AG08396 (cell line): Measurements from ENCODE around the gene EDIL3.
"Not testable (repeated sequence)": the region's sequence is repeated elsewhere in the genome, so short reads cannot be mapped to it uniquely, and the experiment has no call there.

Experiments
- DNase-seq: peaks from one replicate; pipeline ENCODE4 v3.0.0; 2012; ENCODE audit warnings: low spot score, mixed read lengths

Gene EDIL3

DNA sequence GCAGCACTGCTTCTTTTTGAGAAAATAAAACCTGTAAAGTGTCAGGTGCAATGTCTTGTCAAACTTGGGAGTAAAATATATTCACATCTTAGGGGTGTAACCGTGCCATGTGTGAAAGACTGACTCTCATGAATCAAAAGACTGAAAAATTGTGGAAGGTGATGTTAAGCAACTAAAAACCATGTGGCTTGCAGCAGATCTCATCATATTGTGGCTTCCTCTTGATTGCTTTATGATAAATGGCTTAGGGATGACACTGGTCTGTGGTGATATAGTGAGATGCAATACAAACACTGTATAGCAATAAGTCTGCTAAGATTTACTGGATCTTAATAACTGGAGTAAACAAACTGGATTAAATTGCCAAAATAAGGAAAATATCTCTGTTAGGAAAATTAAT, 321.6 kb downstream of the EDIL3 start:
- DNase-seq, result no peak

DNA sequence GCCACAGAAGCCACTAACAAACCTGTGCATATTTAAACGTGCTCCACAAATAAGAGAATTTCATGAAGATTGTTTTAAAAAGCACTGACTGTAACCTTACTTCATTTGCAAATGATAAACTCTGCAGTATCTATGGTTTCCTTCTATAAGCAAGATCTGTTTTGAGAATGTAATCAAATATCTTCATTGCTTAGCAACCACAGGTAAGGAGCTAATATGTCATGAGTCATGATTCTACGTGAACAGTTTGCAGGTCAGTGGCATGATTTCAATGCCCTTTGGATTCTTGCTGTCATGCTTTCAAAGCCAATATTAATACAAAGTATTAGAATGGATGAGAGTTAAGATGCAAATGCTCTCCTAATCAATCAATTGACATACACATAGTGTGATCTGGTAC, 325.0 kb downstream of the EDIL3 start:
- no peak for DNase-seq

DNA sequence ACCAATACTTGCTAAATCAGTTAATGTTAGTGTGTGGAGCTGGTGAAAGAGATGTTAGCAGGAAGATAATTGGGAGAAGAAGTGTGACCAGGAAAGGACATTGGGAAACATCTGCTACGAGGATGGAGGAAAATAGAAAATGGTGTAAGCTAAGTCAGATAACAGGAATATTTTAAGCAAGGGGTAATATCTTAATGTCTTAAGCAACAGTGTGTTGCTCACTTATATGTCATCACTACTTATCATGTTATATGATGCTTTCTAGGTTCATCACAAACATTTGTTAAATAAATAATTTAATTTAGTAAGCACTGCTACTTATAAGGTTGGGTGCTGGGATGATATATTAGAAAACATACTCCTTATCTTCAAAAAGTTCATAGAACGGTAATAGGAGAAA, 326.1 kb downstream of the EDIL3 start:
- no peak for DNase-seq

DNA sequence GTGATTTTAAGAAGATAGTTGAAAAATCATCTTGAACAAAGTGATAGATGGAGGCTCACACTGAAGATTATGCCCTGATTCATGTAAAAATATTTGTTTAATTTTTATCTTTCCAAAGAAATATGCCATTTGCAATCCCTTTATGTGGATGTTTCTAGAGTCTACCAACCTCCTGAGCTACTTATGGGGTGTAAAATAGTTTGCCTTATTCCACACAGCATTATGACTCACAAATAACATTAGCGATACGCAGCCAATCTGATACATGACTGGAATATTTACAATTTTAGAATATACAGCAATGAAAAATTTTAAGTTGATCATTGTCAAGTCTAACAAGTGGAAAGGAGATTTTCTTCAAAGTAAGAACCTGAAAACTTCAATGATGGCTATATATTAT, 327.5 kb downstream of the EDIL3 start:
- DNase-seq, result no peak

DNA sequence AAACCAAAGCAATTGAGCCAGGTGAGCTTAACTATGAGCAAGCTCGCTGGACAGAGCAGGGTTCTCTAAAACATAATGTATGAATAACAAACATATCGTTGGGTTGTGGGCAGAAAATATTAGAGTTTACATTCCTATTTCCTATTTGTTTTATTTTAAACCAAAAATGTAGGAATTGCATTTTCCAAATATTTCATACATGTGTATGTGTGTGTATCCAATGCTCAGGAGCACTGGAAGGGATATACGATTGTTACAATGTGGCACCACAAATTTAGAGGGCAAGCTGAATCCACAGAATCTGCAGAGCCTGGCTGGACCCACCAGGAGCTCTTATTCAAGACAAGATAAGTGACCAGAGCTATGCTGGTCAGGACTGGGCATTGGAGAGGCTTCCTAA, 338.7 kb downstream of the EDIL3 start:
- DNase-seq, result no peak

DNA sequence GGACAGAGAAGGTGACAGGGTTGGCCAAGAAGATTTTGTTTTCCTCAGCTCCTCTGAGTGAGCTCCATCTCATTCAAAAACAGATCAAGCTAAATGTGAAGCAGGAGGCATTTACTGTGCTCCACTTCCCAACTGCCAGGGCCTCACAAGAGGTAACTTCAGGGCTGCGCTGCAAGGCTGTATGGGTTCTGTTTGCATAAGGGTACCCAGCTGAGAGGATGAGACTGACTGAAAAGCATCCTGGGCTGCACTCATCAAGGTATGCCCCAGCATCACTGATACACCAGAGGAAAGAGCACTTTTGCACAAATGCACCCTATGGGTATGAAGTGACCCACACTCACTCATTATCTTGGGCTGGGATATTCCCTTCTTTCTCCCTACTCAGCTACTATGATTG, 347.8 kb downstream of the EDIL3 start:
- no peak for DNase-seq

DNA sequence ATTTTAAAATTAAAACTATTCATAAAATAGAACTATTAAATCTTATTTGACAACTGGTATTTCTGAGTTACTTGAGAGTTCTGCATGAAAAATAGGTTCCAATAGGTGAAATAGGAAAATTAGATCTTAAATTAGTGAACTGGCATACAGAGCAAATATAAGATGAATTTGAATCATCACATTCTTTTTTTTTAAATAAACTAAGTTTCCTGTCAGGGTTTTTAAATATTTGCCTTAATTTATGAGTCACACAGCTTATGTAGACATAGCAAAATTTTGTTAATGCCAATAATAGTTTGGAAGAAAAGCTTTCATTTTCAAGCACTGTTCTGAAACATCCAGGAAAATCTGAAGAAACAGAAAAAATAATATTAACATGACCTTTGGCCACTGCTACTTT, 352.4 kb downstream of the EDIL3 start:
- DNase-seq, result peak; percentile 4

DNA sequence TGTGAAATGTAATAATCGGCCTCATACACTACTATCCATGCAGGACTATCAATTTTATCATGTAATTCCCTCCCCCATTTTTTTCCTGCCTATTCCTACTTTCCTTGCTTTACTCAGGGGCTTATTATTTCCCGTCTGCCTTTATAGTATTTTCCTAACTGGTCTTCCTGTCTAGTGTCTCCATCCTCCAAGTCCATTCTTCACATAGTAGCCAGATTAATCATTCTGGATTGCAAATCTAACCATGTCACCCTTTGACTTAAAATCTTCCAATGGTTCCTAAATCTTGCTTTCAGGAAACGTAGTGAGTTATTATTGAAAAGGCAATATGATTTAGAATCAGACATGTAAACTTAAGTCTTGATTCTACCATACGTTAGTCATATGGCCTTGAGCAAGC, 356.6 kb downstream of the EDIL3 start:
- no peak for DNase-seq

DNA sequence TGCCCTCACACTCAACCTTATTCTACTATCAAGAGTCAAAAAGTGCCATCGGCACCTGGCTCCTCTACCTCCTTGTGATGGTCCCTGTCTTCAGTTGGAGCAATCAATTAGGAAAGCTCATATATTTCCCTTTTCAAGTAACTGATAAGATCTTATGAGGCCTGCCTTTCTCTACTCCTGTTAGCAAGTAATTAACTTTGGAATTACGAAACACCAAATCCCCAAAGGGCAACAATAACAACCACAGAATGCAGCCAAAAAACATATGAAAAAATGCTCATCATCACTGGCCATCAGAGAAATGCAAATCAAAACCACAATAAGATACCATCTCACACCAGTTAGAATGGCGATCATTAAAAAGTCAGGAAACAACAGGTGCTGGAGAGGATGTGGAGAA, 366.2 kb downstream of the EDIL3 start:
- DNase-seq, result not testable (repeated sequence)

DNA sequence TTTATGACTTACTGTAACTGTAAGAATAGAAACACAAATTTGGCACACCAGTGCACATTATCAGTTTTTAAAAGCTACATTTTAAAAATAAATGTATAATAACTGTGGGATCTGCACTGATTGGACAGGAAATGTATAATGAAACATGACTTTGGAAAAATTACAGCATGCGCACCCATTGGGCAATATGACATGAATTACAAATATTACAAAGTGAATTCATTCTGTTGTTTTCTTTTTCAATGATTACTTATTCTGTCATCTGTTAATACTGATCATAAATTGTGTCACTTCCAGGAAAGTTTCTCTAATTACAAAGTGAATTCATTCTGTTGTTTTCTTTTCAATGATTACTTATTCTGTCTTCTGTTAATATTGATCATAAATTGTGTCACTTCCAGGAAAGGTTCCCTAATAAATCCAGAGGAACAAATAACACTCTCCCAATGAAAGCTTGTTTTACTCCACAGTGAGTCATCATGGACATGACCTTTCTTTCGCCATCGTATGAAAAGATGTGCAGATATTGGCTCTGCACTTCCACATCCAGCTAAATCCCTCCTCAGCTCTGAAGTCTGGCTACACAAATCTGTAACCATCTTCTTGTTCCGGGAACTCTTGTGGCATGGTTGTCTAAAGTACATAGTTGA, 367.0 kb downstream of the EDIL3 start:
- no peak for DNase-seq

DNA sequence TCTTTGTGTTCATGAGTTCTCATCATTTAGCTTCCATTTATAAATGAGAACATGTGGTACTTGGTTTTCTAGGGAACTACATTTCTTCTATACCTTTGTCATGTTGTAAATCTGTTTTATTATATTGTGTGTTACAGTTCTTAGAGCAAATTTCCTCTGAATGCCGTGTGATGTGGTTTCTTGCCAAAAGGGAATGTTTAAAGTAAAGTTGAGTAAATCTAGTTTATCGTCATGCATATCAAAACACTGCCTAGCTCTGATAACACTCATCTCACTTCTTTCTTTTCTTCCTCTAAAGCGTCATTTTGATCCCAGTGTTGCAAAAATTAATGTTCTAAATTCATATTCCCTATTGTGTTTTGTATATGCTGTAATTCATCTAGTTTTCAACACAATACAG, 368.6 kb downstream of the EDIL3 start:
- no peak for DNase-seq

DNA sequence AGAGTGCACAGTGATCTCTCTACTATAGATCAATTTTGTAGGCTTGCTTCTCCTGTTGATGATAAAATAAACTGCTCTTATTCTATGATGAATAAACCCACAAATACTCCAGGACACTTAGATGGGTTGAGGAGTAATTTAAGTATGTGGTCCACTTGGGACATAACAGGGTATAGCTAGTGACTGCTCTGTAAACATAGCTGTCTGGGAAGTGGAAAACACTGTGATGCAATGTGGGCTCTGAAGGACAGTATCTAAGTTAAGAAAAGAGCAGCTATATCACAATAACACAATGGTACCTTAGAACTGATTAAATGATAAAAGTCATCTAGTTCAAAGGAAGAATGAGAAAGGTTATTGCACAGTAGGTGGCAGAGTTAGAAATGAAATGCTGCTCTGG, 369.7 kb downstream of the EDIL3 start:
- DNase-seq, result no peak

DNA sequence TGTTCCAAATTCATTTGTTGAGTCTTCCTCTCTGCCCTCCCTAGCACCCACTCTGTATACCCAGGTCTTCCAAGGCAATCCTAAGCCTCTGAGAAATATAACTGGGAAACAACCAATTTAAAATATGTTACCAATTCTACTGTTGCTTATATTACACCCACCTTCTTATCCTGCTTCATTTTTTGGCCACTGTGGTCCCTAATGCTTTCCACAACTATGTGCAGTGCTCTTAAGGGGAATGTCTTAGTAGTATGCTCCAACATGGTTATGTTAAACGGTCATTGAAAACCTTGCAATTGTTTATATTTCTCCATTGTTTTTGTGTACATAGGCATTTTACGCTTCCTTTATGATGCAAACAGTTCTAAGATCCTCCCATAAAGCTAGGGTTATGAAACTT, 390.9 kb downstream of the EDIL3 start:
- DNase-seq, result no peak

DNA sequence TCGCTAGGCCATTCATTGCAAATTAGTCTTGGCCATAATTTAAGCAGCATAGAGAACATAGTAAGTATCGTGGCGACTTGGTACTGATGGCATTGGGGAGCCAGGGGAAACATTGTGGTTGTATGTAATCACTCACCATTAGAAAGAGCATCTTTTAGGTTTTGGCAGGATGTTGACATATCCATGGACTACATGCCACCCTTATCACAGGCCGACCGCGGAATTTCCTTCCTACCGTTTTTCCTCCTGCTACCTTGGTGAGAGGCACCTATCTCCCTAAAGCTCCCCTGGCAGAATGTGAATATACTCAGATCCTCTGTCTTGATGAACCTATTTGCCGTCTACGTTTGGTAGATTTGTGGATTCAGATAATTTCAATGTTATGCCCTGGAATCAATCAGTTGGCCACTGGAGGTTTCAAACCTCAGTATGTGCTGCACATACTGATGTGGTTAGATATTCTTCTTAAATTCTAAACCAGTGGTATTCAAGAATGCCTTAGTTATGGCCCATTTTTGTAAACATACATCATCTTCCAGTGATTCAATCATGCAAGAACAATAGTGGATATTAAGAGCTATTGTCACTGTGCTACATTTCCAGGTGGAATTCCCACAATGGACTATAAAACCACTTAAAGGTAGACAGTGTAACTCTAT, 393.0 kb downstream of the EDIL3 start:
- DNase-seq, result no peak

DNA sequence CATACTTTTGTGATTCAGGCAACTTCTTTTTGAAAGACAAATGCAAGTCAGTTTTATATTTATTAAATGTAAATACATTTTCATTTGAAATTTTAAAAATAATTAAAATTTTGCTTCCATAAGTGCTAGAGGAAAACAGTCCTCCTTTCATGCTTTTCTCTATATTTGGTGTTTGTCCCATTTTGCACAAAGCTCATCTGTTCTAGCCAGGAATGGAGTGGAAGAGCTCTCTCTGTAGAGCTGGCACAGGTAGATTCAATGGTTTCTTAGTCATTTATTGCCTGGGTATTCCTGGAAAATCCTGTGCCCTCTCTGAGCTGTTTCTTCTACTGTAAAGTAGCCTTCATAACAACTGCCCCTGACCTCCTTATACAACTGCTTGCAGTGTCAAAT, 396.4 kb downstream of the EDIL3 start:
- no peak for DNase-seq

DNA sequence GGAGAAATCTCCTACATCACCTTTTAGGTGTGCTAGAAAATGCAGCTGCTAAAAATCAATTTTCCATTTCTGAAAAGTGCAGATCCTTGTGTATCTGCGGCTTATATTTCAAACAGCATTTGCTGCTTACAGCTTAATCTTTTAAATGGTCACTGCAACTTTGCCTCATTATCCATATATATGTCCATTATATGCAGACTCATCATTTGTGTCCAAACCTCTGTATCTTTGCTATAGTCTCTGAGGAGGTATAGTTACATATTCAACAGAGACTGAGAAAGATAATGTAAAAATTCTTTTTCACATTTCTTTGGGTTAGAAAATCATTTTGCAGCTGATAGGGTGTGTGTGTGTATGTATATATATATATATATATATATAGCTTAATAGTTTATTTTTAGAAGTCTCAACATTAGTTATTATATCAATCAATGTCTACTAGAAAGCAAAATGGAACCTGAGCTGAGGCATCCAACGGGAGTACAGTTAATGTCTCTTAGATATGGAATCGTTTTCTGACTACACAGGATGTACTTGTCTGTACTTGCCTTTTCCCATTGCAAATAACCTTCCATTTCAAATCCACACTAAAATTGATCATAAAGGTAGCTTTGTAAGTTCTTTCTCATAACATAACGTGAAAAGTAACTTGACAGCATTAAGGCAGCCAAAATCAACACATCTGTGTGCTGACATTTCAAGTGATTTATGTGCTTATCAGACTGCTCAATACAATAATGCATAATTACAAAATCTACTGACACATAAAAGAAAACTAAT, 397.0 kb downstream of the EDIL3 start:
- no peak for DNase-seq

DNA sequence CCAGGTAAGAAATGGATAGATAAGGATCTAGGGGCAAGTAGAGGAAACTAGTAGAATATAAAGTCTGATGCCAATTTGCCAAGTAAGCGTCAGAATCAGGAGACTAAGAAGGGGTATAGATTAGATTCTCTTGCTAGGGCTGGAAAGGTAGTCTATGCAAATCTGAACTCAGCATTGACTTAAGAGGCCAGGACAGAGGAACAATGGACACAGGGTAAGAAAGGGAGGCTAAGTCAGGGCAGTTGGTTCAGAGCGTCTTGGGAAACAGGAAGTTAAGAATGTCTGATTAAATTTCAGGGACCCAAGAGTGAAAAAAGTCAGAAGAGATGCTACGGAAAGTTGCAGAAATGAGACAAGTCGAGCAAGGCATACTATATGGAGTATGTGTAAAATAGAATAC, 400.8 kb downstream of the EDIL3 start:
- no peak for DNase-seq

DNA sequence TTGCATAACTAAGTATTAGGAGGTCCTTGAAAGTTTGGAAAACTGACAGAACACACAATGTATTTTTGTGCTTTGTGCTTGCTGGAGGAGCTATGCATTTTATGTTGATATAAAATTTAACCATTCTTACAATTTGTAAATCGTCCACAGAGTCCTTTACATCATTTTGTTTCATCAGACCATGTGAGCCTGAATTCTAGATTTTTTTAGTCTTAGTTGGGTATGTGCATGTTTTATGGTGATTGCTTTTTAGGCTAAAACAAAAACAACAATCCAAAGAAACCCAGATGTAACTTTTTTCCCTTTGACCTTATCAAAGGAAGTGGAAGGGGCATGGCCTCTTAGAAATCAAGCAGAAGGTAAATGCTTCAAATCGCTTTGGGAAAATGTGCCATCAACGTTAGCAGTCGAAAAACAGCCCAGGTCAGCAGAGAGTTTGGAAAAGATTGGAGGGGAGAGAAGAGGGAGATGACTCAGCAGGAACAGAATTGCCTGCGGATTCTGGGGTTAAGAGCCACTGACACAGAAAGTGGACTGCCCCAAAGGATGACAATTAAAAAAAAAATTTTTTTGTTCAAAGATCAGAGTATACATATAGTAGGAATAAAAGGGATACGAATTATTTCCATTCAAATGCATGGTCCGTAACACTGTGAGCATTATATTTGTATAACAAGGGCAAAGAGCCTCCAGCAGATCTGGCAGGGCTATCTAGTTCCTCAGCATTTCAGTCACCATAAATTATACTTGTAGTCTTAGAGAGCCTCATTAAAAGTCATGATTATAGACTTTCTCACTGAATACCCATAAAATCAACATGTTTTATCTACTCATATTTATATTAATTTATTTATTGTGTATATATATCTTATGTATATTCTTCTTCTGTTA, 410.5 kb downstream of the EDIL3 start:
- no peak for DNase-seq

DNA sequence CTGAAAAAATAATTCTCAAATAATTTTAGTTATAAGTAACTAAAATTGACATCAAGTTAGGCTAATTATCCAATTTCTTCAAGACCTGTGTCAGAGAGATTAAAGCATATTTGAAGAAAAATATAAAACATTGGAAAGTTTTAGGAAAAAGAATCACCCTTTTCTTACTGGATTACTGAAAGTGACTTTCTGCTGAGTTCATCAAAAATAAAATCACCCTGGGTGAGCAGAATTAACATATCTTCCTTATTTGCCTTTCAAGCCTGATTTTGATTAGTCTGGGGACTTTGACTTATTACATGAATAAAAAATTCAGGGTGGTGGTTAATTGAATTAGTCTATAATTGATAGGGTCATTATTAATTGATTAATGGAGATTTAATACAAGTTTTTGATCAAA, 411.8 kb downstream of the EDIL3 start:
- DNase-seq, result no peak

DNA sequence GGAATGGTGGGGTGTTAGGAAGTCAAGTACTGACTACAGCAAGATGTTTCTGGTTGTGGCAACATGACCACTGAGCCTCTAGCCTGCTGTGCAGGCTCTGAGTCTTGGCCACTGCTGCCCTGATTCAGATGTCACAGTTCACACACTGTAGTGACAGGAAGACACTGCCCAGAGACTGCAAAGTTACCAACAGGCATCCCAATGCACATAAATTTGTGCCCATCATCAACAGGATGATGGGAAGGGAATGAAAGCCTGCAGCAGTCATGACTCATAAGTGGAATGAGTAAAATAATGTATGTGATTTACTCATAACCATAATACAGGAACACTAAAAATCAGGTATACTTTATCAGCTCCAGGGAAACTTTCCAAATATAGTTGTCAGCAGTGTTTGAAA, 412.4 kb downstream of the EDIL3 start:
- no peak for DNase-seq

DNA sequence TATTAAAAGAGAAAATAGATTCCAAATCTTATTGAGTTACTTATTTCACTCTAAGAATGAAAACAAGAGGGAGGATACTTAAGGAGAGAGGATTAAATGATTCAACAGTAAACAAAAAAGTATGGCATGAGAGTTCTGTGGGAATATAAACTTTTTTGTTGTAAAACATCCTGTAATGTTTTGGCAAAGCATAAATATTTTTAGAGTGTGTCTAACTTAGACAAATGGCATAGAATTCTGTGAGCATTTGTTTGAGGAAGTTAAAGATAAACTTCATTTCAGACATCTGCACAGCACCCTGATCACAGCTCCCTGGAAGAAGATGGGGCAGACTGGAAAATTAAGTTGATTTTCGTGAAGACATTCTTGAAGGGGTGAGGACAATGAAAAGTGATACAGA, 417.3 kb downstream of the EDIL3 start:
- no peak for DNase-seq

DNA sequence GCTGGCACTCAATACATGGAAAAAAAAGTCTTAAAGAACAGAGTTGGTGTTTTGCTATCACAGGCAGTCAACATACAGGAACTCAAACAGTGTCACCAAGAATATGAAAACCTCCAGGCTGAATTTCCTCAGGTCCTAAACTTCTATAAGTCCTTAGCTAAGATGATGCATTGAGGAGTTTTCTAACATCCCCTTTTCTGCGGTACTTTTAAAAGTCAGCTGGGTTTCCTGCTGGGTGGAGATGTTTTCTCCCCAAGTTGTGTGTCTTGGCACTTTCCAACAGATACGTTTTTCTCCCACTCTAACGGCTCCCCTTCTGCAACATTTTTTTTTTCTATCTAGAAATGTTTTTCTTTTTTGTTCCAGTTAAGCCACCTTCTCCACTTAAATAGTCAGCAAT, 419.2 kb downstream of the EDIL3 start:
- no peak for DNase-seq

DNA sequence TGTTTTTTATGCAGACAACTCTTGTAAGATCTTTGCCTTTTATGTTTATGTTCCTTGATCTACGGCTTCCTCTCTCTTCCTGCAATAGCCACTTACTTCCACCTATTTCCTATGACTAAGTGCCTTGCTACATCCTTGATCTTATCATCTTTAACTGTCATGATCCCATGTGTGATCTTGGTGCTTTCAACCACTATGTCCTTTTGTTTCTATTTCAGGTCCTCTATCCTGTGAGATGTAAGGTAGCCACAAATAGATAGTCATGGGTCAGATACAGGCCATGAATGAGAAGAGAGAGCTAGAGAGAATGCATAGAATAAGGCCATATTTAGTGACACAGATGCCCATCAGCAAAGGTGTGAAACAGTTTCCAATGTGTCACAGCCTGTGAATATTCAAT, 420.4 kb downstream of the EDIL3 start:
- DNase-seq, result no peak
